Left colon (tissue), 2 donors: ENCODE results near the gene NLRP7. TPM values are rescaled to one million over a fixed set of nuclear protein-coding genes. Genes with fewer than 3 reads are reported as not detected.
A peak's percentile ranks its signal among the peaks of the same experiment; 100 is the strongest.
"Not testable (repeated sequence)": the region's sequence is repeated elsewhere in the genome, so short reads cannot be mapped to it uniquely, and the experiment has no call there.

ENCODE experiments used
- ATAC-seq: fragments of 200-7000 bp; cut with Tn5 transposase; one replicate; pipeline ENCODE4 v1.9.1; 2020; ENCODE audit warnings: mild to moderate bottlenecking, moderate library complexity
- DNase-seq, 2 donors: peaks; one replicate each; pipeline ENCODE4 v3.0.0-alpha.2; 2020
- intact Hi-C, 2 donors: fragments of 100-400 bp; cut with DNase I in 1 of 2; cut with micrococcal nuclease in 1 of 2; formaldehyde crosslinking; loops; one replicate each; pipeline versions ENCODE4 v1.11.2 to v1.14.0; 2022; cut with DNase I, micrococcal nuclease
- total RNA-seq, 2 donors: library from RNA; stranded (reverse); fragmentation: NEBNext Ultra II Directional; extraction: Animal tissue kit (Norgen Biotek cat#: 25700); gene quantifications; one replicate each; pipeline ENCODE4 v1.2.1, GENCODE V29; 2021
- donor health status: DM: no; HTN: no; CAD: no.
- donor health status: DM: yes; HTN: yes; CAD: no.

The NLRP7 gene
- total RNA-seq, 2 donors from 2014 or later = 0.17 TPM; not detected in 1

DNA sequence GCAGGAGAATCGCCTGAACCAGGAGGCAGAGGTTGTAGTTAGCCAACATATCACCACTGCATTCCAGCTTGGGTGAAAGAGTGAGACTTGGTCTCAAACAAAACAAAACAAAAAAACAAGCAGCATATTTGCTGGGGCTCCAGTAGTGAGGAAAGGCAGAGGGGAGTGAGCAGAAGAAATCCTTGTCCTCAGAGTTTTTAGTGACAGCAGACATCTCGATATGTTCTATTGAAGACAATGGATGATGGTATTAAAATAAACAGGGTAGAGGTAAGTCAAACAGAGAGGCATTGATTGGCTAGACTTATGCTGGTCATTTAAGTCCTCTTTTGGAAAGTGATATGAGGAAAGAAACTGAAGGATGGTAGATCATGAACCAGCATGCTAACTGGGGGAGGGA lies 19.0 kb downstream of the NLRP7 start:
- no peak for DNase-seq
- ATAC-seq = no peak
- intact Hi-C loops = no loop called here

DNA sequence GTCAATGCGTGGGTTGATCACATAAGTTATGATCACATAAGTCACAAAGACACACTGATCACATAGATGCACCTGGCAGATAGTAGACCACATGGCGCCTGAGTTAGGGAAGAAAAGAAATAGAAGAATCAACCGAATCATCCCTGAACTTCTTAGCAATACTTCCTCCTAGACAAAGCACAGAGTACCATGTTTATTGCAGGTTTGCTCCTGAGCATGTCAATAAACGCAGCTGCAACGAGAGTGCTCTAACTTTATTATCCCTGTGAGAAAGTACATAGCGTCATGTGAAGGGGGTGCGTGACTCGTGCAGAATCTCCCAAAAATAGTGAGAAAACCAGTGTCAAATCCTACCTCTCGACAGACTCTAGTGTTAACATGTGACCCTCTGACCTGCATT lies 24.1 kb downstream of the NLRP7 start:
- intact Hi-C loops = no loop called here
- peak; percentile 61 for ATAC-seq

DNA sequence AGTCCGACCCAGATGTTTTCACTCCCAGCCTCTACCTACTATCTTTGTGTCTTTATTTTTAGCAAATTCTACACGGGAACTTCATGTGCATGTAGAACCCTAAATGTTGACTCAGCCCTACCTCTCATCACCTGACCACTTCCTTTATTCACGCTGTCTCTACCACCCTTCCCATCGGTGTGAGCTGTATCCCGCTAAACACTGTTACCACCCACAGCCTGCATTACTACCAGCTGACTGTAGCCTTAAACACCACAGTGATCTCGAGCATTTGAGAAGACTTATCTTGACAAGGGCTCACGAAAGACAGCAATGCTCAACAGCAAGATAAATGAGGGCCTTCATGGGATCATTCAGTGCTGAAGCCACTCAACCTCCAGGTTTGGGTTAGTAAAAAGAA lies 26.2 kb downstream of the NLRP7 start:
- no peak for ATAC-seq
- DNase-seq = no peak
- intact Hi-C loops = no loop called here

More for the DNA sequence above, 24.1 kb downstream of the NLRP7 start:
- no peak for DNase-seq

DNA sequence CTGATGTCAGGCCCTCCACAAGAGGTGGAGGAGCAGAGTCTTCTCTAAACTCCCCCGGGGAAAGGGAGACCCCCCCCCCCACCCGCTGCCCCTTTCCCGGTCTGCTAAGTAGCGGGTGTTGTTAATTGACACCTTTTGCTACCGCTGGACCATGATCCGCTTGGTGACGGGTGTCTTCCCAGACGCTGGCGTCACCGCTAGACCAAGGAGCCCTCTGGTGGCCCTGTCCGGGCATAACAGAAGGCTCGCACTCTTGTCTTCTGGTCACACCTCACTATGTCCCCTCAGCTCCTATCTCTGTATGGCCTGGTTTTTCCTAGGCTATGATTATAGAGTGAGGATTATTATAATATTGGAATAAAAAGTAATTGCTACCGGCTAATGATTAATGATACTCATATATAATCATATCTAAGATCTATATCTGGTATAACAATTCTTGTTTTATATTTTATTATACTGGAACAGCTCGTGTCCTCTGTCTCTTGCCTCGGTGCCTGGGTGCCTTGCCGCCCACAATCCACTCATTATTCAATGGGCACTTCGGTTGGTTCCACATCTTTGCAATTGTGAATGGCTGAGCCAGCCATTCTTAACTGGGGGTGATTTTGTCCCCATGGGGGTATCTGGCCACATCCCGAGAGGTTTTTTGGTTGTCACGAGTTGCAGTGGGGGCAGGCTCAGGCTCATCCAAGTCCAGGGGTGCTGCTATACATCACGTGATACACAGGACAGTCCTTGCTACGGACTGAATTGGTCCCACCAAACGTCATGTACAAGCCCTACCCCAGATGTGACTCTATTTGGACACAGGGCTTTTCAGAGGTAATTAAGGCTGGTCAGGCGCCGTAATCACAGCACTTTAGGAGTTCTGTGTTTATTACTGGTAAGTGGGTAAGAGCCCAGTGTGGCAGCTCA lies 27.4 kb downstream of the NLRP7 start:
- intact Hi-C loops, DNase-seq, ATAC-seq: not testable (repeated sequence)

DNA sequence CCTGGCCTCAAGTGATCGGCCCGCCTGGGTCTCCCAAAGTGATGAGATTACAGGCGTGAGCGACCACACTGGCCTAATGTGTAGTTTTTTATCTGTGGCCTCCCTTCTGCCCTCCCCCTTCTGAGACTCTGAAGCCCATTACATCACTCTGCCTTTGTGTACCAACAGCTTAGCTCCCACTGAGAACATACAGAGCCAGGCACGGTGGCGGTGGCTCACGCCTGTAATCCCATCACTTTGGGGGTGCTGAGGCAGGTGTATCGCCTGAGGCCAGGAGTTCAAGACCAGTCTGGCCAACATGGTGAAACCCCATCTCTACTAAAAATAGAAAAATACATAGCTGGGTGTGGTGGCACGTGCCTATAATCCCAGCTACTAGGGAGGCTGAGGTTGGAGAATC lies 28.8 kb downstream of the NLRP7 start:
- DNase-seq = no peak
- intact Hi-C loops = no loop called here
- ATAC-seq = no peak

DNA sequence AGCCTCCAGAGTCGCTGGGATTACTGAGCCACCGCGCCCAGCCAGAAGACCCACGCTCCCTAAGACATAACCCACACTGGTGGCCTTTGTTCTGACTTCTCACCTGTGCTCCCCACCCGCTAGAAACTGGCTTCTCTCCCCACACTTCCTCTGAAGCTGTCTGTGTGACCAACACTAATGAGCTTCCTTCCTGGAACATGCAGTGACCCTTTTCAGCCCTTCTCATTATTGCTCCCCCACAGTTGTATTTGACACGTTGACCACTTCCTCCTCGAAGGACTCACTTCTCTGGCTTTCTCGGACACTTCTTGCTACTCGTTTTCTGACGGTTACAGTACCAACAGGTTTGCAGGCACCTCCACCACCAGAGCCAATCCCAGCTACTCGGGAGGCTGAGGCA lies 30.5 kb downstream of the NLRP7 start:
- ATAC-seq (no peak), DNase-seq (no peak)
- intact Hi-C loops = no loop called here

DNA sequence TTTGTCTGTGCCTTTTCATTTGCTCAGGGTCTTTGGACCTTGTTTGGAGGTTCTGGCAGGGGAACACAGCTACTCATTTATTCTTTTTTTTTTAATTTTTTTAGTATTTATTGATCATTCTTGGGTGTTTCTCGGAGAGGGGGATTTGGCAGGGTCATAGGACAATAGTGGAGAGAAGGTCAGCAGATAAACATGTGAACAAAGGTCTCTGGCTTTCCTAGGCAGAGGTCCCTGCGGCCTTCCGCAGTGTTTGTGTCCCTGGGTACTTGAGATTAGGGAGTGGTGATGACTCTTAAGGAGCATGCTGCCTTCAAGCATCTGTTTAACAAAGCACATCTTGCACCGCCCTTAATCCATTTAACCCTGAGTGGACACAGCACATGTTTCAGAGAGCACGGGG lies 39.4 kb downstream of the NLRP7 start:
- intact Hi-C loops, ATAC-seq, DNase-seq: not testable (repeated sequence)

DNA sequence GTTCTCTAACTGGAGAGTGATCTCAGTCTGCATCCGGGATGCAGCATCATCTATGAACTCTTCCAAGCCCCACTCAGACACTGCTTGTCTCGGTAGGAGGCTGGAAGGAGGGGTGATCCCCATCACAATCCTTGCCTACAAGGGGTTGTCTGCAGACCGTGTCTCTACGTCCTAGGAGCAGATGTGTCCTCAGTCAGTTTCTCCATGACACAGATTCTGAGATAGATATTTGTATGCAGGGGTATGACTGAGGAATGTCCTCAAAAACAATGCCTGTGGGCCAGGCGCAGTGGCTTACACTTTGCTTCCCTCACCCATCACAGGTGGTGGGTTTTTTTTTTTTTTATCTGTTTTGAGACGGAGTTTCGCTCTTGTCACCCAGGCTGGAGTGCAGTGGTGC lies 40.5 kb downstream of the NLRP7 start:
- ATAC-seq = no peak
- intact Hi-C loops = no loop called here
- no peak for DNase-seq

DNA sequence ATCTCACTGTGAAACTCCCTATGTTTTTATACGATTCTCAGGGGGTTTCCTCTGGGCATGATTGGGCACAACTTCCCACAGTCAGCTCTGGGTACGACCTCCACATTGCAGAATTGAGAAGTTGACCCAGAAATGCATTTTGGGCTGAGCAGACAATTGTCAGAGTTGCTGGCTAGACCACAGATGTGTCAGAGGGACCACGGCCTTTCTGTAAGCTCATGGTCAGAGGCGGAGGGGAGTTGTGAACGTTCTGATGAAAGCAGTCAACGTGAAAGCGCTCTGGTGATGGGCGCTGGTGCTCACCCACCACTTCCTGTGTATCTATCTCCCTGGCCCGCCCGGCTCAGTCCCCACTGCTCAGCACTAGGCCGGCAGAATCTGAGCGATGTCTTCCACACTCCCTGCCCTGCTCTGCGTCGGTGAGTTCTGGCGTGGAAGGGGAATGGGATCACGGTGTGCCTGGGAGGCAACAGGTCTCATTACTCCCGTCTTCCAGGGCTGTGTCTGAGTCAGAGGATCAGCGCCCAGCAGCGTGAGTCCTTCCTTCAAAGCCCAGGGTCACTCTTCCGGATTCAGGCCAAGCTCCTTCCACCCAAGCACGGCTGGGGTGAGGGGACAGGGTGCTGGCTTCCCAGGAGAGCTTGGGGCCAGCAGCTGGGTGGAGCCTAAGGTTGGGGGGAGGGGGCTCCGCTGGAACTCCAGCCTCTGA lies 41.4 kb downstream of the NLRP7 start, which contains the start of gene NCR1:
Gene NCR1 (plus strand): TSS at position 346 of the 709 bp plus-strand sequence. CDS start 40 bp downstream, at position 386.
- DNase-seq (no peak), ATAC-seq (no peak)
- intact Hi-C loops = no loop called here

DNA sequence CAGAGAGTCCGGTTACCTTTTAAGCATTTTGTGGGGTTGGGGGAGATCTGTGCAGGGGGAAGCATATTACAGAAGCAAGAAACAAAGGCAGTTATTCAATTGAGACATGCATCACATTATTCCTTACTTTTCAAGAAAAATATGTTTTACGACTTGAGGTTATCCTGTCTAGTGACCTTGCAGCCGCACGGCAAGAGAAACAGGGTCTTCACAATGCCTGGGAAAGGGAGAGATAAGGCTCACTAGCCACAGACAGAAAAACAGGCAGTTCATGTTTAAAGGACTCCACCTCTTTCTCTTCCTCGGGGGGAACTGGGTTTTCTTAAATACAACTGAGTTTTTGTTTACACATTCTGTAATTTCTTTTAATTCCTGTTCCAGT lies 41.9 kb downstream of the NLRP7 start:
- intact Hi-C loops = no loop called here

DNA sequence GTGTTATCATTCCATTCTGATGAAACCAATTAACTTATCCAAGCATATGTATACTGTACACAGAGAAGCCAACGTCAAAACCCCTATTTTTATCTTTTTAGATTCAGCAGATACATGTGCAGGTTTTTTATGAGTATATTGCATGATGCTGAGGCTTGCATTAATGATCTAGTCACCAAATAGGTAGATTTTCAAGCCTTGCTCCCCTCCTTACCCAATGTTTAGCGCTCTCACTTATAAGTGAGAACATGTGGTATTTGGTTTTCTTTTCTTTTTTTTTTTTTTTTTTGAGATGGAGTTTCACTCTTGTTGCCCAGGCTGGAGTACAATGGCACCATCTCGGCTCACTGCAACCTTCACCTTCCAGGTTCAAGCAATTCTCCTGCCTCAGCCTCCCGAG lies 43.1 kb downstream of the NLRP7 start:
- intact Hi-C loops, DNase-seq, ATAC-seq: not testable (repeated sequence)

More for the DNA sequence above, 41.9 kb downstream of the NLRP7 start:
- ATAC-seq (no peak), DNase-seq (no peak)

DNA sequence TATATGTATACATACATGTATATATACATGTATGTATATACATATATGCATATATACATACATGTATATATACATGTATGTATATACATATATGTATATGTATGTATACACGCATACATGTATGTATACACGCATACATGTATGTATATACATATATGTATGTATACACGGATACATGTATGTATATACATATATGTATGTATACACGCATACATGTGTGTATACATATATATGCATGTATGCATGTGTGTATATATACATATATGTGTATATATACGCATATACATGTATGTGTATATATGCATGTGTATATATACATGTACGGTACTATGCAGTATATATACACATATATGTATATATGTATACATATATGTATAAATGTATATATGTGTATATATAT lies 44.0 kb downstream of the NLRP7 start:
- intact Hi-C loops = no loop called here
- ATAC-seq (no peak), DNase-seq (no peak)

DNA sequence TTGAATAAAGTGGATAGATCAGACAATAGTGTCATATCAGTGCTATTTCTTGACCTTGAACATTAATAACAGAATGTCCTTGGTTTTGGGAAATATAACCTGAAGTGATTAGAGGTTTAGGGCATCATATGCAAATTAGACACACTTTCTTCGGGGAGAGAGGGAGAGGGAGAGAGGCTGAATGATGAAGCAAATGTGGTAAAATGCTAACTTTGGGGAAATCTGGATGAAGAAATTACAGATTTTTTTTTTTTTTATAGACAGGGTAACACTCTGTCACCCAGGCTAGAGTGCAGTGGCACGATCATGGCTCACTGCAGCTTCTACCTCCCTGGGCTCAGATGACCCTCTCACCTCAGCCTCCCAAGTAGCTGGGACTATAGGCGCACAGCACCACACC lies 45.3 kb downstream of the NLRP7 start:
- DNase-seq (no peak), ATAC-seq (no peak)
- intact Hi-C loops = no loop called here

DNA sequence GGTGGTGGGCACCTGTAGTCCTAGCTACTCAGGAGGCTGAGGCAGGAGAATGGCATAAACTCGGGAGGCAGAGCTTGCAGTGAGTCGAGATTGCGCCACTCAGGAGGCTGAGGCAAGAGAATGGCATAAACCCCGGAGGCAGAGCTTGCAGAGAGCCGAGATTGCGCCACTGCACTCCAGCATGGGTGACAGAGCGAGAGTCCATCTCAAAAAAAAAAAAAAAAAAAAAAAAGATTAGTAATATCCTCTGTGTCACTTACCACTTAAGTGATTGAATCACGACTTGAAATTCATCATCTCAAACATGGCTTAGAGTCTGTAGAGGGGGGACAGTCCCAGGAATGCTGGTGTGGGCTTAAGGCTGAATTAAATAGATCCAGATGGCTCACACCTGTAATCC lies 46.2 kb downstream of the NLRP7 start:
- DNase-seq, intact Hi-C loops, ATAC-seq: not testable (repeated sequence)

DNA sequence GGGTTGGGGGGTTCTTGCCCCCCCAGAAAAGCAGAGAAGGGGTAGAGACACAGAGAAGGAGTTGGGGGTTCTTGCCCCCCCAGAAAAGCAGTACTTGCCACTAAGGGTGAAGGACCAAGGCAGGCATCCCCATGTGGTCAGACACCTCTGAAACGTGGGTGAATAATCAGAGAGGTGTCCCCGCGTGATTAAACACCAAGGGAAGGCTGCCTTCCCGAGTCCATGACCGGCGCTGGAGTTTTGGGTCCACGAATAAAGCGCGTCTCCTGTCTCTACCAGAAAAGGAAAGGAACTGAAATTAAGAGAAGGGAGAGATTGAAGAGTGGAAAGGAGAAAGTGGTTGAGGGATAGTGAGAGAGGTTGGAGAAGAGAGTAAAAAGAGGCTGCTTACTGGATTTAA lies 47.7 kb downstream of the NLRP7 start:
- intact Hi-C loops, ATAC-seq, DNase-seq: not testable (repeated sequence)

DNA sequence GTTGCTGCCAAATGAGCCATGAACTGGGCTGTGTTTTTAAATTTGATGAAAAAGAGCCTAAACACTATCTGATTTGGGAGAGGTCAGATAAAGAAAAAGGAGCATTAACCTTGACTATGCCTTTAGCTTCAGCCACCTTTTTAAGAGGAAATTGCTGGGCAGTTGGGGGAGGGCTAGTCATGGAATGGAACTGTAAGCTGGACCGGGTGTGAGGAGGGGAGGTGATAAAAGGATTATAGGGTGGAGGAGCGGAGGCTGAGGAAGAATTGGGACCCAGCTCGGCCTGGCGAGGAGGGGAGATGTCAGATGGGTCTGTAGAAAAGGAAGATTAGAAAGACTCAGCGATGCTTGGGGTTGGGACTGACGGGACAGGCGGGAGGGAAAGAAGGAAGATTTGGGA lies 48.6 kb downstream of the NLRP7 start:
- intact Hi-C loops, DNase-seq, ATAC-seq: not testable (repeated sequence)

DNA sequence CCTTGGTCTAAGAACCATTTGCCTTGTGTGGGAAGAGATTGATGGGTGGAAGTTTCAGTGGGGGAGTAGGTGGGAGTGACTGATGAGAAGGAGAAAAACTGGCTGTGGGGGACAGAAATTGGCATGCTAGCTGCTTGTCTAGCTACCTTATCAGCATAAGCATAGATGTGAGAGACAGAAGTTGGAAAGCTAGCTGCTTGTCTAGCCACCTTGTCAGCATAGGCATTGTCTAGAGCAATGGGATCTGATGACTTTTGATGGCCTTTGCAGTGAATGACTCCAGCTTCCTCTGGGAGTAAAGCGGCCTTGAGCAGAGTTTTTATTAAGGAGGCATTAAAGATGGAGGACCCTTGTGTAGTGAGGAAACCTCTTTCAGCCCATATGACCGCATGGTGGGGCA lies 51.3 kb downstream of the NLRP7 start:
- ATAC-seq = no peak
- intact Hi-C loops = no loop called here
- no peak for DNase-seq

DNA sequence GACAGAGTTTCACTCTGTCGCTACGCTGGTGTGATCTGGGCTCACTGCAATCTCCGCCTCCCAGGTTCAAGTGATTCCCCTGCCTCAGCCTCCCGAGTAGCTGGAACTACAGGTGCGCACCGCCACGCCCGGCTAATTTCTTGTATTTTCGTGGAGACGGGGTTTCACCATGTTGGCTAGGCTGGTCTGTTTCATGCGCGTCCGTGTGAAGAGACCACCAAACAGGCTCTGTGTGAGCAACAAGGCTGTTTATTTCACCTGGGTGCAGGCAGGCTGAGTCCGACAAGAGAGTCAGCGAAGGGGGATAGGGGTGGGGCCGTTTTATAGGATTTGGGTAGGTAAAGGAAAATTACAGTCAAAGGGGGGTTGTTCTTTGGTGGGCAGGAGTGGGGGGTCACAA lies 53.2 kb downstream of the NLRP7 start:
- ATAC-seq, intact Hi-C loops, DNase-seq: not testable (repeated sequence)

DNA sequence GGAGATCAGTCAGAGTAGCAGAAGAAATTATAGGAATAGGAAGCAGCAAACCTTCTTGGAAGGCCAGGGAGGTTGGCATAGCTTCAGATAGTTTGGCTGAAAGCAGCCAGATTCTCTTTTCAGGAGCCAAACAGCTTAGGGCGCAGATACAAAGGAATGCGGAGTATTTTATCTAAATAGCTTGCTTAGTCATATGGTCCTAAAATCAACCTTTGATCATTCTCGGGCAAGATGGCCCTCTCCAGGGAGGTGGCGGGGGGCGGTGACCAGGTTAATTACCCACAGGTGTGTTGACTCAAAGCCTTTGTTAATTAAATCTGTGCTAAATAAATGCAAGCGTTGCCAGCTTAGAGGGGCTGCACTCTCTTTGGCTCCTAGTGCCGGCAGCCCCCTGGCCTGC lies 53.9 kb downstream of the NLRP7 start:
- DNase-seq = no peak
- ATAC-seq = no peak
- intact Hi-C loops = no loop called here

DNA sequence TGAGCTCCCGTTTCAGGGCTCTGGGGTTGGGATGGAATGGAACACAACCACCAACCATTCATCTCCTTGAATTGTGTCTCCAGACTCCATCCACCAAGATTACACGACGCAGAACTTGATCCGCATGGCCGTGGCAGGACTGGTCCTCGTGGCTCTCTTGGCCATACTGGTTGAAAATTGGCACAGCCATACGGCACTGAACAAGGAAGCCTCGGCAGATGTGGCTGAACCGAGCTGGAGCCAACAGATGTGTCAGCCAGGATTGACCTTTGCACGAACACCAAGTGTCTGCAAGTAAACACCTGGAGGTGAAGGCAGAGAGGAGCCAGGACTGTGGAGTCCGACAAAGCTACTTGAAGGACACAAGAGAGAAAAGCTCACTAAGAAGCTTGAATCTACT lies 57.8 kb downstream of the NLRP7 start:
- intact Hi-C loops = no loop called here

More for the DNA sequence above, 57.8 kb downstream of the NLRP7 start:
- DNase-seq (no peak), ATAC-seq (no peak)
